GM12878 (cell line): Measurements from ENCODE around the gene KRT10.

Experiments used
- CHD4 ChIP-seq: fragments of 200-600 bp; sonication (generic); IDR thresholded peaks from 2 replicates; pipeline ENCODE4 v1.6.1; 2016; ENCODE audit warnings: mild to moderate bottlenecking
- CTCF ChIP-seq, 3 experiments: IDR thresholded peaks in 2 of 3; conservative IDR thresholded peaks in 1 of 3; 2 replicates each; pipeline ENCODE4 v1.5.1; 2011; ENCODE audit warnings: low read depth in 3 of 3, low read length in 3 of 3, mild to moderate bottlenecking in 3 of 3, control low read depth in 2 of 3, moderate library complexity in 2 of 3, inconsistent platforms in 1 of 3, mixed read lengths in 1 of 3; ENCODE audit not compliant: control insufficient read depth in 2 of 3, insufficient read depth in 1 of 3; ENCODE audit errors: extremely low read depth in 1 of 3
- EP300 ChIP-seq, 2 experiments: fragments of 150-350 bp in 1 of 2; IDR thresholded peaks; 2 replicates each; pipeline ENCODE4 v1.6.1; 2011 to 2012; ENCODE audit warnings: low read depth in 2 of 2, low read length in 2 of 2, borderline replicate concordance in 1 of 2, improper control_type of control experiment in 1 of 2, inconsistent platforms in 1 of 2; ENCODE audit not compliant: control insufficient read depth in 1 of 2
- EZH2 ChIP-seq: IDR thresholded peaks from 2 replicates; pipeline ENCODE4 v1.6.1; 2012; ENCODE audit warnings: low read depth, mild to moderate bottlenecking, control low read depth, inconsistent platforms, low read length, borderline replicate concordance; ENCODE audit not compliant: control insufficient read depth
- FOS ChIP-seq: IDR thresholded peaks from 3 replicates; pipeline ENCODE4 v1.6.1; 2011; ENCODE audit warnings: borderline replicate concordance; ENCODE audit not compliant: insufficient read length; ENCODE audit errors: extremely low read depth
- JUND ChIP-seq: IDR thresholded peaks from 2 replicates; pipeline ENCODE4 v1.6.1; 2012; ENCODE audit warnings: low read depth, mild to moderate bottlenecking, low read length, improper control_type of control experiment, moderate library complexity
- NBN ChIP-seq: fragments of 450-650 bp; IDR thresholded peaks from 2 replicates; pipeline ENCODE4 v1.6.1; 2016
- POLR2A ChIP-seq: IDR thresholded peaks from 2 replicates; pipeline ENCODE4 v1.6.1; 2011; ENCODE audit warnings: low read depth, mild to moderate bottlenecking, low read length
- ZNF274 ChIP-seq: IDR thresholded peaks from one replicate; pipeline ENCODE4 v1.8.0; 2011; ENCODE audit not compliant: insufficient read length, insufficient read depth
- TF ChIP-seq, protein P1 (sequence below): fragments of 450-650 bp; IDR thresholded peaks from 2 replicates; pipeline ENCODE4 v1.6.1; 2017; ENCODE audit warnings: mild to moderate bottlenecking
- TF ChIP-seq, protein P2 (sequence below): fragments of 450-650 bp; IDR thresholded peaks from 2 replicates; pipeline ENCODE4 v1.6.1; 2017; ENCODE audit warnings: mild to moderate bottlenecking, moderate library complexity

GRCh38 chr17:40866838-40867237 lies 44.4 kb upstream of the KRT10 start, which contains the start of gene KRT12:
- TF ChIP-seq POLR2A (no peak), CTCF (IDR thresholded peaks at IDR 0.05 in 2 of 3, conservative IDR thresholded peaks at IDR 0.05 in 1 of 3; ENCODE audit: control insufficient read depth in 2 of 3, extremely low read depth in 1 of 3, insufficient read depth in 1 of 3, low read depth in 3 of 3, low read length in 3 of 3) (no peak), JUND (no peak), CHD4 (no peak), EP300 (IDR thresholded peaks at IDR 0.05; ENCODE audit: borderline replicate concordance in 1 of 2, control insufficient read depth in 1 of 2, low read depth in 2 of 2, low read length in 2 of 2) (no peak), NBN (no peak), EZH2 (no peak), ZNF274 (no peak), FOS (no peak)
- TF ChIP-seq, protein P1, sequence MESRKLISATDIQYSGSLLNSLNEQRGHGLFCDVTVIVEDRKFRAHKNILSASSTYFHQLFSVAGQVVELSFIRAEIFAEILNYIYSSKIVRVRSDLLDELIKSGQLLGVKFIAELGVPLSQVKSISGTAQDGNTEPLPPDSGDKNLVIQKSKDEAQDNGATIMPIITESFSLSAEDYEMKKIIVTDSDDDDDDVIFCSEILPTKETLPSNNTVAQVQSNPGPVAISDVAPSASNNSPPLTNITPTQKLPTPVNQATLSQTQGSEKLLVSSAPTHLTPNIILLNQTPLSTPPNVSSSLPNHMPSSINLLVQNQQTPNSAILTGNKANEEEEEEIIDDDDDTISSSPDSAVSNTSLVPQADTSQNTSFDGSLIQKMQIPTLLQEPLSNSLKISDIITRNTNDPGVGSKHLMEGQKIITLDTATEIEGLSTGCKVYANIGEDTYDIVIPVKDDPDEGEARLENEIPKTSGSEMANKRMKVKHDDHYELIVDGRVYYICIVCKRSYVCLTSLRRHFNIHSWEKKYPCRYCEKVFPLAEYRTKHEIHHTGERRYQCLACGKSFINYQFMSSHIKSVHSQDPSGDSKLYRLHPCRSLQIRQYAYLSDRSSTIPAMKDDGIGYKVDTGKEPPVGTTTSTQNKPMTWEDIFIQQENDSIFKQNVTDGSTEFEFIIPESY, result no peak
- TF ChIP-seq, protein P2, sequence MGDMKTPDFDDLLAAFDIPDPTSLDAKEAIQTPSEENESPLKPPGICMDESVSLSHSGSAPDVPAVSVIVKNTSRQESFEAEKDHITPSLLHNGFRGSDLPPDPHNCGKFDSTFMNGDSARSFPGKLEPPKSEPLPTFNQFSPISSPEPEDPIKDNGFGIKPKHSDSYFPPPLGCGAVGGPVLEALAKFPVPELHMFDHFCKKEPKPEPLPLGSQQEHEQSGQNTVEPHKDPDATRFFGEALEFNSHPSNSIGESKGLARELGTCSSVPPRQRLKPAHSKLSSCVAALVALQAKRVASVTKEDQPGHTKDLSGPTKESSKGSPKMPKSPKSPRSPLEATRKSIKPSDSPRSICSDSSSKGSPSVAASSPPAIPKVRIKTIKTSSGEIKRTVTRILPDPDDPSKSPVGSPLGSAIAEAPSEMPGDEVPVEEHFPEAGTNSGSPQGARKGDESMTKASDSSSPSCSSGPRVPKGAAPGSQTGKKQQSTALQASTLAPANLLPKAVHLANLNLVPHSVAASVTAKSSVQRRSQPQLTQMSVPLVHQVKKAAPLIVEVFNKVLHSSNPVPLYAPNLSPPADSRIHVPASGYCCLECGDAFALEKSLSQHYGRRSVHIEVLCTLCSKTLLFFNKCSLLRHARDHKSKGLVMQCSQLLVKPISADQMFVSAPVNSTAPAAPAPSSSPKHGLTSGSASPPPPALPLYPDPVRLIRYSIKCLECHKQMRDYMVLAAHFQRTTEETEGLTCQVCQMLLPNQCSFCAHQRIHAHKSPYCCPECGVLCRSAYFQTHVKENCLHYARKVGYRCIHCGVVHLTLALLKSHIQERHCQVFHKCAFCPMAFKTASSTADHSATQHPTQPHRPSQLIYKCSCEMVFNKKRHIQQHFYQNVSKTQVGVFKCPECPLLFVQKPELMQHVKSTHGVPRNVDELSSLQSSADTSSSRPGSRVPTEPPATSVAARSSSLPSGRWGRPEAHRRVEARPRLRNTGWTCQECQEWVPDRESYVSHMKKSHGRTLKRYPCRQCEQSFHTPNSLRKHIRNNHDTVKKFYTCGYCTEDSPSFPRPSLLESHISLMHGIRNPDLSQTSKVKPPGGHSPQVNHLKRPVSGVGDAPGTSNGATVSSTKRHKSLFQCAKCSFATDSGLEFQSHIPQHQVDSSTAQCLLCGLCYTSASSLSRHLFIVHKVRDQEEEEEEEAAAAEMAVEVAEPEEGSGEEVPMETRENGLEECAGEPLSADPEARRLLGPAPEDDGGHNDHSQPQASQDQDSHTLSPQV, result no peak
